Measurements from ENCODE around the gene JPH3. TPM values are rescaled to one million over a fixed set of nuclear protein-coding genes. Genes with fewer than 3 reads are reported as not detected.

Gene JPH3
- total and polyA plus RNA-seq, 10 of the 15 experiments (the other 5 are each of a cell fraction or from before 2014, with no cell fraction given), result 0.05 TPM; not detected in 9

DNA sequence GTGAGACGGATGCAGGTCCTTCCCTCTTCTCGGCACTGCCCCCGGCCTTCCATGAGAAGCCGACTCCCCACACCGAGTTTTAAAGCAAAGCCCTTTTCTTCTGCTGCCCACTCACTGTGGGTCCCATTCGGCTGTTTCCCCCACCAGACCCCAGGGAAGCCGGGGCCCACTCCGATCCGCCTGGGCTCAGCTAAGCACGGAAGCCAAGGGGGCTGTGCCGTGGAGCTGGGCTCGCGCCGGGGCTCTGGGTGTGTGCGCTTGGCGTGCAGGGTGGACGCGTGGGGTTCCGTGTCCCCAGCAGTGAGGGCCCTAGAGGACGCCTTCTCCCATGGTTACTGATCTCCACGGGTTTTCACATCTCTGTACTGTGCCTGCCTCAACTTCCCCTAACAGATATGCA is 94.9 kb downstream of the JPH3 start (continued):
- TF ChIP-seq, protein P1, sequence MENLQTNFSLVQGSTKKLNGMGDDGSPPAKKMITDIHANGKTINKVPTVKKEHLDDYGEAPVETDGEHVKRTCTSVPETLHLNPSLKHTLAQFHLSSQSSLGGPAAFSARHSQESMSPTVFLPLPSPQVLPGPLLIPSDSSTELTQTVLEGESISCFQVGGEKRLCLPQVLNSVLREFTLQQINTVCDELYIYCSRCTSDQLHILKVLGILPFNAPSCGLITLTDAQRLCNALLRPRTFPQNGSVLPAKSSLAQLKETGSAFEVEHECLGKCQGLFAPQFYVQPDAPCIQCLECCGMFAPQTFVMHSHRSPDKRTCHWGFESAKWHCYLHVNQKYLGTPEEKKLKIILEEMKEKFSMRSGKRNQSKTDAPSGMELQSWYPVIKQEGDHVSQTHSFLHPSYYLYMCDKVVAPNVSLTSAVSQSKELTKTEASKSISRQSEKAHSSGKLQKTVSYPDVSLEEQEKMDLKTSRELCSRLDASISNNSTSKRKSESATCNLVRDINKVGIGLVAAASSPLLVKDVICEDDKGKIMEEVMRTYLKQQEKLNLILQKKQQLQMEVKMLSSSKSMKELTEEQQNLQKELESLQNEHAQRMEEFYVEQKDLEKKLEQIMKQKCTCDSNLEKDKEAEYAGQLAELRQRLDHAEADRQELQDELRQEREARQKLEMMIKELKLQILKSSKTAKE (IDR thresholded peaks at IDR 0.05; ENCODE audit: low read depth, poor library complexity, severe bottlenecking), result no peak
- TF ChIP-seq, protein P2, sequence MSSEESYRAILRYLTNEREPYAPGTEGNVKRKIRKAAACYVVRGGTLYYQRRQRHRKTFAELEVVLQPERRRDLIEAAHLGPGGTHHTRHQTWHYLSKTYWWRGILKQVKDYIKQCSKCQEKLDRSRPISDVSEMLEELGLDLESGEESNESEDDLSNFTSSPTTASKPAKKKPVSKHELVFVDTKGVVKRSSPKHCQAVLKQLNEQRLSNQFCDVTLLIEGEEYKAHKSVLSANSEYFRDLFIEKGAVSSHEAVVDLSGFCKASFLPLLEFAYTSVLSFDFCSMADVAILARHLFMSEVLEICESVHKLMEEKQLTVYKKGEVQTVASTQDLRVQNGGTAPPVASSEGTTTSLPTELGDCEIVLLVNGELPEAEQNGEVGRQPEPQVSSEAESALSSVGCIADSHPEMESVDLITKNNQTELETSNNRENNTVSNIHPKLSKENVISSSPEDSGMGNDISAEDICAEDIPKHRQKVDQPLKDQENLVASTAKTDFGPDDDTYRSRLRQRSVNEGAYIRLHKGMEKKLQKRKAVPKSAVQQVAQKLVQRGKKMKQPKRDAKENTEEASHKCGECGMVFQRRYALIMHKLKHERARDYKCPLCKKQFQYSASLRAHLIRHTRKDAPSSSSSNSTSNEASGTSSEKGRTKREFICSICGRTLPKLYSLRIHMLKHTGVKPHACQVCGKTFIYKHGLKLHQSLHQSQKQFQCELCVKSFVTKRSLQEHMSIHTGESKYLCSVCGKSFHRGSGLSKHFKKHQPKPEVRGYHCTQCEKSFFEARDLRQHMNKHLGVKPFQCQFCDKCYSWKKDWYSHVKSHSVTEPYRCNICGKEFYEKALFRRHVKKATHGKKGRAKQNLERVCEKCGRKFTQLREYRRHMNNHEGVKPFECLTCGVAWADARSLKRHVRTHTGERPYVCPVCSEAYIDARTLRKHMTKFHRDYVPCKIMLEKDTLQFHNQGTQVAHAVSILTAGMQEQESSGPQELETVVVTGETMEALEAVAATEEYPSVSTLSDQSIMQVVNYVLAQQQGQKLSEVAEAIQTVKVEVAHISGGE (CRISPR knock-in tag; IDR thresholded peaks at IDR 0.05), result no peak

DNA sequence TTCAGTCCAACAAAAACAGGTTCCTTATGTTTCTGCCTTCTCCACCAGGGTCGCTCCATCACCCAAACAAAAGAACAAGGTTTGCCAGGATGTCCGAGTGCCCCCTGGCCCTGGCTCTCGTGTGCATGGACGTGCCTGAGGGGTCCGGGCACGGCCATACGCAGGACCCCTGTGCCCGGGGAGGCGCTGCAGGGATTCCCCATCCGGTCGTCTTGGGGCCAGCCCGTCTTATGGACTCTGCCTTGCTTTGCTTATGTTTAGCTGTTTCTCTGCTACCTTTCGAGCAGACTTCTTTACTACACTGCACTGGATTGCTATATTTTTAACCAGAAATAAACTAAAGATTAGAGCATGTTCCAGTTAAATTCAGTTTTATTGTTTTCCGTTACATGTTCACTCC is 95.5 kb downstream of the JPH3 start:
- no TSS peak for BruUV-seq (replicated peaks)

More for the DNA sequence above, 95.5 kb downstream of the JPH3 start:
- 27% methylated on average over 14 of the region's 14 CpGs for WGBS (ENCODE audit: insufficient coverage, insufficient replicate concordance, low lambda C conversion rate, missing lambda C conversion rate)
- ChIA-PET SMC1A (ENCODE audit: uncharacterized antibody, unreplicated experiment) (no interaction called here), RAD21 (ENCODE audit: unreplicated experiment) (no interaction called here), POLR2A (no interaction called here), CTCF (no interaction called here)
- H3K9me3 ChIP-seq (replicated peaks; ENCODE audit: control insufficient read depth, insufficient read depth, low read length), result no peaks in the 10 kb centered on the region
- in situ Hi-C loops (cut with MboI) (no loop called here), intact Hi-C loops (cut with micrococcal nuclease; ENCODE audit: unreplicated experiment) (no loop called here)
- TF ChIP-seq, protein P3, sequence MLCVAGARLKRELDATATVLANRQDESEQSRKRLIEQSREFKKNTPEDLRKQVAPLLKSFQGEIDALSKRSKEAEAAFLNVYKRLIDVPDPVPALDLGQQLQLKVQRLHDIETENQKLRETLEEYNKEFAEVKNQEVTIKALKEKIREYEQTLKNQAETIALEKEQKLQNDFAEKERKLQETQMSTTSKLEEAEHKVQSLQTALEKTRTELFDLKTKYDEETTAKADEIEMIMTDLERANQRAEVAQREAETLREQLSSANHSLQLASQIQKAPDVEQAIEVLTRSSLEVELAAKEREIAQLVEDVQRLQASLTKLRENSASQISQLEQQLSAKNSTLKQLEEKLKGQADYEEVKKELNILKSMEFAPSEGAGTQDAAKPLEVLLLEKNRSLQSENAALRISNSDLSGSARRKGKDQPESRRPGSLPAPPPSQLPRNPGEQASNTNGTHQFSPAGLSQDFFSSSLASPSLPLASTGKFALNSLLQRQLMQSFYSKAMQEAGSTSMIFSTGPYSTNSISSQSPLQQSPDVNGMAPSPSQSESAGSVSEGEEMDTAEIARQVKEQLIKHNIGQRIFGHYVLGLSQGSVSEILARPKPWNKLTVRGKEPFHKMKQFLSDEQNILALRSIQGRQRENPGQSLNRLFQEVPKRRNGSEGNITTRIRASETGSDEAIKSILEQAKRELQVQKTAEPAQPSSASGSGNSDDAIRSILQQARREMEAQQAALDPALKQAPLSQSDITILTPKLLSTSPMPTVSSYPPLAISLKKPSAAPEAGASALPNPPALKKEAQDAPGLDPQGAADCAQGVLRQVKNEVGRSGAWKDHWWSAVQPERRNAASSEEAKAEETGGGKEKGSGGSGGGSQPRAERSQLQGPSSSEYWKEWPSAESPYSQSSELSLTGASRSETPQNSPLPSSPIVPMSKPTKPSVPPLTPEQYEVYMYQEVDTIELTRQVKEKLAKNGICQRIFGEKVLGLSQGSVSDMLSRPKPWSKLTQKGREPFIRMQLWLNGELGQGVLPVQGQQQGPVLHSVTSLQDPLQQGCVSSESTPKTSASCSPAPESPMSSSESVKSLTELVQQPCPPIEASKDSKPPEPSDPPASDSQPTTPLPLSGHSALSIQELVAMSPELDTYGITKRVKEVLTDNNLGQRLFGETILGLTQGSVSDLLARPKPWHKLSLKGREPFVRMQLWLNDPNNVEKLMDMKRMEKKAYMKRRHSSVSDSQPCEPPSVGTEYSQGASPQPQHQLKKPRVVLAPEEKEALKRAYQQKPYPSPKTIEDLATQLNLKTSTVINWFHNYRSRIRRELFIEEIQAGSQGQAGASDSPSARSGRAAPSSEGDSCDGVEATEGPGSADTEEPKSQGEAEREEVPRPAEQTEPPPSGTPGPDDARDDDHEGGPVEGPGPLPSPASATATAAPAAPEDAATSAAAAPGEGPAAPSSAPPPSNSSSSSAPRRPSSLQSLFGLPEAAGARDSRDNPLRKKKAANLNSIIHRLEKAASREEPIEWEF (IDR thresholded peaks at IDR 0.05; ENCODE audit: insufficient replicate concordance, low read depth, low read length), result no peak
- H3K9ac ChIP-seq (ENCODE audit: control insufficient read depth, insufficient read depth, low read length), result no peak overlapping the region
- H4K20me1 ChIP-seq (ENCODE audit: control insufficient read depth, insufficient read depth), result no peaks in the 10 kb centered on the region
- peaks cover 12 to 14% of the 10 kb centered on the region in 2 experiments; a peak in 3 of 4 replicates for H3K36me3 ChIP-seq (ENCODE audit: control insufficient read depth in 2 of 2, insufficient read depth in 2 of 2, low read length in 1 of 2)
- H3K4me3 ChIP-seq, result no peak overlapping the region
- DNase-seq (ENCODE audit: low read depth, low spot score) (no peak), ATAC-seq (no peak), FAIRE-seq (no peak)
- H3K4me1 ChIP-seq (ENCODE audit: control insufficient read depth, insufficient read depth, low read length), result peaks cover 37% of the 10 kb centered on the region
- no peaks in the 10 kb centered on the region for H3K79me2 ChIP-seq (ENCODE audit: control insufficient read depth, insufficient read depth, low read length)
- peak overlapping the region; percentile 59; the same call in 1 of the 2 replicates for H3K27ac ChIP-seq (ENCODE audit: control insufficient read depth, insufficient read depth)
- no peaks in the 10 kb centered on the region for H3K27me3 ChIP-seq (replicated peaks in 1 of 2; ENCODE audit: control insufficient read depth in 2 of 2, insufficient read depth in 2 of 2, low read length in 1 of 2)
- no peak overlapping the region for H2AFZ ChIP-seq (ENCODE audit: control insufficient read depth, low read depth, low read length)
- H3K4me2 ChIP-seq (ENCODE audit: control insufficient read depth, insufficient read depth), result peak overlapping the region; percentile 11; the same call in 1 of the 2 replicates

All from GM12878 (cell line).